Measurements from ENCODE around the gene UBR3.

UBR3 gene

DNA sequence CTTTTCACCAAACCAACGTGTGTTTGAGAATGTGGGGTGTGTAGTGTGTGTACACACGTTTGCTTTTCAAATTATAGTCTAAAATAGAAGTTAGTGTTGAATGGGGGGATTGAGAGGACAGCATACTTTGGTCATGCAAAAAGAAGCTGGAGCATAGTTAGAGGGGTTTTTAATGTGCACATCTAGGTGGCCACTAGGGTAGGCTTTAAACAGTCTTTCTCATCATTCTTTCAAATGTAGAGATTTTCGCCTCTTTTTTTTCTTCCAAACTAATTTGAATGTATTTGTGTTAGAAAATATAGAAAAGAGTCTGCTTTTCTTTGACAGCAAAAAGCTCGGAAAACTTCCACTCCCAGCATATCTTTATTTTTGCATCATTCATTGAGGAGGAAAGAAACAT, 185.5 kb downstream of the UBR3 start:
- DNase-seq = no peak

DNA sequence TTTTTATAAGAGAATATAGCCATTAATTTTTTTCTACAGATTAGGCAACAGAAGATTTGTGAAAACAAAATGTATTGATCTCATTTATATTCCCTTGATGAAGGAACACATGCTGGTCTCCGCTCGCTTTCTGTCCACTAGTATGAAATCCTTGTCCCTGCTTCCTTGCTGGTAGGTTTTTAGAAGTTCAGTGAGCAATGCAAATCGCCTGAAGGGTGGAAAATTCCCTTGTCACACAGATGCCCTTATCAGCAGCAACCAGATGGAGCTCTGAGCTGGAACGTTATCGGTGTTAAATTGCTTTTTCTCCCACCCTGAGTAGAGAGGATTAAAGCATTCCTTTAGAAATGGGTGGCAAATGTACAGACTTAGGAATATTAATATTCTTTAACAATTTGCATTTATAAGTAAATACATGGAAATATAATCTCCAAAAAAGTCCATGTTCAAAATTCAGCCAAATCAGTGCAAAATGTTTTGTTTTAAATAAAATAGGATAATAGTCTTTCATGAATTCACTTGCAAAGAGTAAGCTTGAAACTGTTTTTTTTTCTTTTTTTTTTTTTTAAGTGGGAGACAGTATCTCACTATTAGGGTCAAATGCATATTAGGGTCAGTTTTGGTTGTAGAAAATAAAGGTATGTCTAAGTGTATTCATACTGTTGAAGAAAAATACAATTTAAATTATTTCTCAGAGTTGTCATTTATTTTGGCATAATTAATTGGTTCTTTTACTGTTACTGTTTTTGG, 186.7 kb downstream of the UBR3 start:
- DNase-seq = no peak

DNA sequence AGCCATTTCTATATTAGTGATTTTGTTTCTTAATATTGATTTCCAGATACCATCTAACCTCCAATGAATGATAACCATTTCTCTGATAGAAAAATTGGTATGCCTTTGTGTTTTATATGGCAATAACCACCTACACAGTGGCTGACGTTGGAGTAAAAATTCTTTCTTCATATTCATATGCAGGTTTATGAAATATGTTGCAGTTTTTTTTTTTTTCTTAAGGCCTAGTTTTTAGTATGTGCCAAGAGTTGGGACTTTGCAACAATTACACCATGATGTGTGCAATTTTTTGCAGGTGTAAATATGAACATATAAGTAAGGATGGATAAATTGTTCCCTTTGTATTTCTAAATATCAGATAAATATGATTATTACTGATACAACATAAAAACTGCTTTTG, 187.5 kb downstream of the UBR3 start:
- DNase-seq = no peak

DNA sequence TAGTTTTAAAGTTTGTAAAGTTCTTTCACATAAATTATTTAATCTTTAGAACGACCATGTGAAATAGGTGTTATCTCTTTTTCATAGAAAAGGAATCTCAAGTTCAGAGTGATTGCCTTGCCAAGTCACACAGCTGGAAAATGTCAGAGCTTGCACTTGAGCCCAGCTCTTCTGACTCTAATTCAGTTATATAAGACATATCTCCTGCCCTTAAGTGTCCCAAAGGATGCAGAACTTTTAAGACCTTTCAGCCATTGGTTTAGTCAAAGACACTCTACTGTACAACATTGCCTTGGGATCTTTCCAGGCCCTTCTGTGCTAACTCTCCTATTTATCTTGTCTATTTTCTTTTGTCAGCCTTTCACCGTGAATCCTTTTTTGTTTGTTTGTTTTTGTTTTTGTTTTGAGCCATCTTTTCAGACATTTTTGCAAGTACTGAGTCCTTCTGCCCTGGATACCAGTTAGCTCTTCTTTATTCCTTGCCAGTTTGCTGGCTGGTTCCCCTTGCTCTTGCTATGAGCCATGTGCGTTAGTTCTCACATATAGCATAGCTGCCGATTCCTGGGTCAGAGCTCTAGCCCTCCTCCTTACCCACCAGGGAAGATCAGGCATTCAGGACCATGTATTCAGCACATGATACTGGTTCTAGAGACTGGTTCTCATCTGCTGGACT, 190.7 kb downstream of the UBR3 start:
- DNase-seq = no peak

DNA sequence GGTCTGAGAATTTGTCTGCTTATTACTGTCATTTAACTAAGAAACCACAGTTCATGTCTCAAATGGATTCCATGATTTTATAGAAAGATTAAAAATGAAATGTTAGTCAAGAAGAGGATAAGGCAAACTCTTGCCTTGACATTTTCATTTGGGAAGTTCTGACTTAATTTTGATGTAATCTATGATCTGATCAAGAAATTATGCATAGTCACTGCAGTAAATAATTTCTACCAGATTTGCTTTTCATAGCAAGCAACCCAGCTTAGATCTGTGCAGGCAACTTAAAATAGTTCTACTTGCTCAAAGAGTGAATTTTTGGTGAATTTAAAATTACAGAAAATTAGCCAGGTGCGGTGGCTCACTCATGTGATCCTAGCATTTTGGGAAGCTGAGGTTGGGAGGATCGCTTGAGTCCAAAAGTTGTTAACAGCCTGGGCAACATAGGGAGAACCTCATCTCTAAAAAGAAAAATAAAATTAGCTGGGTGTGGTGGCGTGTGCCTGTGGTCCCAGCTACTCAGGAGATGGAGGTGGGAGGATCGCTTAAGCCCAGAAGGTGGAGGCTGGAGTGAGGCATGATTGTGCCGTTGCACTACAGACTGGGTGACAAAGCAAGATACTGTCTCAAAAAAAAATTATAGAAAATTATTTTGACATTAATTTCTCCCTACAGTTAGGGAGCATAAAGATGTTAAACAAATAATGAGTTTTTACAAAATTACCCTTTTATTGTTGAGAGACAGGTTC, 192.0 kb downstream of the UBR3 start:
- no peak for DNase-seq

DNA sequence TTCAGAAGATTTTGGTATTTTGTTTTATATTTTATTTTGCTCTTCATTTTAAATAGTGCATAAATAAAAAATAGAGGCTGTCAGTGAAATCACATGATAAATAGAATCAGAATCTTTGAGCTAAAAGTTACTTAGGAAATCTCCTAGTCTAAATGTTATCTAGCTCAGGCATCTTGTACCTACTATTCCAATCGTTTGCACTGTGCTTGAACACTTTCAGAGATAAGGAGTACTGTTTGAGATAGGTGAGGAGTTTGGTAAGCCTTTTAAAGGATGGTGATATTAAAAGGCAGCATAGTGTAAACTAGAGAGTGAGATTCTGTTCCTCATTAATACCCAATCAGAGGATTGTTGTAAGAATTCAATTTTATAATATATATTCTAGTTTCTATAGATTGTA, 193.5 kb downstream of the UBR3 start:
- DNase-seq = no peak

DNA sequence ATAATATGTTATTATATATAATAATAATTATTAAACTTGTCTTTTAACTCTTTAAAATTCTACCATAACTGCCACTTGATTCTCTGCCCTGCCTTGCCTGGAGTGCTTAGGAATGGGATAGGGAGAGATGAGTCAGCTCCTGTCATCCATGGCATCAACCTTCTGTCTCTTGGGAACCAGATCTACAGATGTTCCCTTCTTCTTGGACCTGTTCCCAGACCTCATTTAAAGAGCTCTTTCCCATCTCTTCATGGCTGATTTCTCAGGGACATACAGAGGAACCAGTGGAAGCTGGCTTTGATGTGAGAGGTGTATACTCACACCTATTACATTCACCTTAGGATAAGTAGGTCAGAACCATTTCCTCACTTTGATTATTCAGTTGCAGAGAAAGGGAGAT, 195.4 kb downstream of the UBR3 start:
- peak; percentile 92 for DNase-seq

DNA sequence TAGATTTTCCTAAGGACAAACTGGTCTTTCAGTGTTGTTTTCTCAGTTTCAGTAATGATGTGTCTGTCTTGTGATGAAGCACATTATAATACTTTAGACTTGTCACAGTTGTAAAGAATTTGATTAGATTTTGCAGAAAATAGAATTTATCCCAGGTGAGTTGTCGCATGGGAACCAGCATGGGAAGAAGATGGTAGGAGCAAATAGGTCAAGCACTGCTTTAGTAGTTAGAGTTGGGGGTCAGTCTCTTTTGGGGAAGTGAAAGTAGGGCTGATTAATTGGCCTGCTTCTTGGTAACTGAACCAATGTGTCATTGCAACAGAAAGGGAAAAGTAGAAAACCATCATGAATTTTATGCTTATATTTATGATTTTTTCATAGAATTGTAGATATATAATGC, 197.5 kb downstream of the UBR3 start:
- no peak for DNase-seq

DNA sequence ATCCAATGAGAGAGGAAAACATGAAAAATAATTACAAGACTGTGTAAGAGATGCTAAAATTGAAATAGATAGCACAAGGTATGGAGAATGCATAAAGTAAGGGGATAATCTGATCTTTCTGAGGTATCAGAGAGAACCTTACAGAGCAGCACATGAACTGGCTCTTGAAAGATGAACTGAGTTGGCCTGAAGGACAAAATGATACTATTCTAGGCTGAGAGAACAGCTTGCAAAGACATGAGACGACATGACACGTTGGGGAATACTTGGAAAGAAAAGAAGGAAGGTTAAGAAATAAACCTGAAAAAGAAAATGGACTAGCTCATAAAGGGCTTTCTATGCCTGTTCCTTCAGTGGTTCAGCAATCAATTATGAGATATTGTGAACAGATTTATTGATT, 198.0 kb downstream of the UBR3 start:
- DNase-seq = no peak

DNA sequence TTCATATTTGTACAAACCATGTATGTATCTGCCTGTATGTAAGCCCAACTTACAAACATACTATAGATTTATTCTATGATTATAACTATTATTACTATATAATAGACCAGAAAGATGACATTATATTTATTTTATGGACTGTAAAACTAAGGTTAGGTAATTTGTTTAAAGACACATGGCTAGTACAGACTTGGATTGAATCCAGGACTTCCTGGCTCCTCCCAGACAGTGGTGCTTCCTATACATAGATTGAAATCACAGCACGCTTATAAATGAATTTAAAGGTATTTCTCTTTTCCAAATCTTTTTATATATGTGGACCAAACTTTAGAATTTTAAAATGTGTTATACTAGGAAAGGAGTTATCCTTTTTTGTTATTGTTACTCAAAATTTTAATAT, 199.1 kb downstream of the UBR3 start:
- DNase-seq = no peak

DNA sequence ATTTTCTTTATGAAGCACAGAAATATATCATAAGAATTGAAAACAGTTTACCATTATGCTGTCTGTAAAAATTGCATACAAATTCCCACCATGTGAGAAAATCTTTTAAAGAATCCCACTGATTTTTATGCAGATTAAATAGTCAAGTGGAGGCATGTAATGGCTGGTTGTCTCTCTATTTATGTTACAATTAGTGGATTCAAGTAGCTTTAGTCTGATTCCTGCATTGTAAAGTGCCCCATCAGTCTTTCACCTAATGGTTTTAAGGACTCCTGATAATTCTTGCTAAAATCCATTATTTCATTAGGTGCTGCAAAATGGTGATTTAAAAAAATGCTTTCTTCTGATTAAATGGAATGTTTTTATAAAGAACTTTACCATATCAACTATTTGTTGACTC, 202.3 kb downstream of the UBR3 start:
- no peak for DNase-seq

DNA sequence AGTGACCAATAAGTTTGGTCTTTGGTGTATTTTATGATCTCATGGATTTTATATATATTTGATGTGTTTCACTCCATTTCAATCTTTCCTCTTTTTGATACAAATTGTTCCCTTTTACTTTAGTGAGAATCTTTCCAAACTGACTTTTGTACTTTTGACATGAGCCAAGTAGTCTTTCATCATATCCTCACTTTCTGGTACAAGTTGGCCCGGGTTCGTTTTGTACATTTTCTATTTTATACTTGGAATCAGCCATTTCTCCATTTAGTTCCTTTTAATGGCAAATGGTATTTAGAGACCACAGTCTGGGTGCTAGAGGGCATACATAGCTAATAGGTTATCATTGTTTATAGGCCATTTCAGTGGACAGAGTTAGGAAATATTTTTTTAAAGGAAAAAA, 202.8 kb downstream of the UBR3 start:
- no peak for DNase-seq

DNA sequence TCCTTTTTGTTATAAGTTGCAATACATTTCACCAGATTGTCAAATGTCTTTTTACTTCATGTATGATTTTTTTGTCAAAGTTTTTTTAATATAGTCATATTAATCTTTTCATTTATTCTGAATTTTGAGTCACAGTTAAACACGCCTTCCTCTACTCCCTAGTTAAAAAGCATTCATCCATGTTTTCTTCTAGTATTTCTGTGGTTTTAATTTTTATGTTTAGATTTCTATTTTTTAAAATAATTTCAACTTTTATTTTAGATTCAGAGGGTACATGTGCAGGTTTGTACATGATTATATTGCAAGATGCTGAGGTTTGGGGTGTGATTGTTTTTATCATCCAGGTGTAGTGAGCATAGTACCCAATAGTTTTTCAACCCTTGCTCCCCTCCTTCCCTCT, 204.0 kb downstream of the UBR3 start:
- no peak for DNase-seq

DNA sequence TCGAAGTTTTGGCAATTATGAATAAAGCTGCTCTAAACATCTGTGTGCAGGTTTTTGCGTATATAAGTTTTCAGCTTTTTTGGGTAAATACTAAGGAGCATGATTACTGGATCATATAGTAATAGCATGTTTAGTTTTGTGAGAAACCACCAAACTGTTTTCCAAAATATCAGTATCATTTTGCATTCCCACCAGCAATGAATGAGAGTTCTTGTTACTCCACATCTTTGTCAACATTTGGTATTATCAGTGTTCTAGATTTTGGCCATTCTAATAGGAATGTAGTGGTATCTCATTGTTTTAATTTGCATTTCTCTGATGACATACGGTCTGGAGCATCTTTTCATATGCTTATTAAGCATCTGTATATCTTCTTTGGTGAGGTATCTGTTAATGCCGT, 207.3 kb downstream of the UBR3 start:
- no peak for DNase-seq

DNA sequence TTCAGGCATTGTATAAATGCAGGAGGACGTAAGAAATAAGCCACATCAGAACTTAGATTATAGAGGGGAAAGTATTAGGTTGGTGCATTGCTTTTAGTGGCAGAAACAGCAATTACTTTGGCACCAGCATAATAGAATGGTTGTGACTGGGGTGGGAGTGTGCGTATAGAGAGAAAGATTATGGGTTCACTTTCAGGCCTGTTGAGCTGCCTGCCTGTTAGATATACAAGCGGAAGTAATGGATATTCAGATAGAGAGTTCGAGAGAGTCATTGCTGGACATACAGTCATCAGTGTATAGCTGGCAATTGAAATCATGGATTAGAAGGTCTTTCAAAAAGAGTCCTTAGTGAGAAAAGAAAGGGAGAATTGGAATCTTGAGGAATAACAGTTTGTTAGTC, 211.5 kb downstream of the UBR3 start:
- no peak for DNase-seq

DNA sequence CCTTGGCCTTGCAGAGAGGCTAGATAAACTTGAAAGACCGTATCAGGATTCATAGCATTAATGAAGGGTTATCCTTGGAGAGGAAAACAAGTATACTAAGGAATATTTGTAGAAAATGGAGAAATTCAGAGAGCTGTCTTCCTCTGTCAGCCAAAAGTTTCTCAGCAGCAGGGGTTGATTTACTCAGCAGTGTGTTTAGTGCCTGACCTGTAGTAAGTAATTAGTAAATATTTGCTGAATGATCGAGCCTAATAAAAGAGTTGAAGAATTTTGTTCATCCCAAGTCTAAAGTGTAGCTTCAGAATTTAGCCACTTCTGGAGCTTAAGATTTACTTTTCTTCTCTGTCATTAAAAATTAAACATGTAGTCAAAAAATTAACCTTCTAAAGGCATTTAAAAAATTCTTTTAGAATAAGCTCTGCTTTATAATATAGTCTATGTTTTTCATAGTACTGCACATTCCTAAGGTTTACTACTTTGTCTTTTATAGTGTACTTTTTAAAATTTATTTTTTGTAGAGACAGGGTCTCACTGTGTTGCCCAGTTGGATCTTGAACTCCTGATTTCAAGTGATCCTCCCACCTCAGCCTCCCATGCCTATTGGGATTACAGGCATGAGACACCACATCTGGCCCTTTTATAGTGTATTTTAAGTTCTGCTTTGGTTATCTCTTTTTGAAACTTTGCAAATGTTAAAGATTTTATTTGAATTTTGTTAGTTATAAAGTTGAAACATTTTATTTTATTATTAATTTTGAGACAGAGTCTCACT, 212.3 kb downstream of the UBR3 start:
- DNase-seq = no peak

DNA sequence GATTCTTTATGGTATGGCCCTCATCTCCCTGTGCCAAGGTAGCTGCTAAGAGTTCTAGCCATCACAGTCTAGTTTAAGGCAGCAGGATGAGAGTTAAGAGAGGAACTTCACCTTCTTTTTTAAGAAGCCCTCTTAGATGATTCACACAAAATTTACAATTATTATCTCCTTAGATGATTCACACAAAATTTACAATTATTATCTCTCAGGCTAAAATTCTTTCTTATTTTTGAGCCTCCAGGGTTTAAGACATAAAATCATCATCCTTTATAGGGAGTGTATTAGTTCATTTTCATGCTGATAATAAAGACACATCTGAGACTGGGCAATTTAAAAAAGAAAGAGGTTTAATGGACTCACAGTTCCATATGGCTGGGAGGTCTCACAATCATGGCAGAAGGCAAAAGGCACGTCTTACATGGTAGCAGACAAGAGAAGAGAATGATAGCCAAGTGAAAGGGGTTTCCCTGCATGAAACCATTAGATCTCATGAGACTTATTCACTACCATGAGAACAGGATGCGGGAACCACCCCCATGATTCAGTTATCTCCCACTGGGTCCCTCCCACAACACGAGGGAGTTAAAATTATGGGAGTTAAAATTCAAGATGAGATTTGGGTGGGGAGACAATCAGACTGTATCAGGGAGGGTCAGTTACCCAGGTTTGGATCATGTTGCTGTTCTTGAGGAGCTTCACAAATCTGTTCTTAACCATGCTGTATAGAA, 217.7 kb downstream of the UBR3 start:
- DNase-seq = no peak

DNA sequence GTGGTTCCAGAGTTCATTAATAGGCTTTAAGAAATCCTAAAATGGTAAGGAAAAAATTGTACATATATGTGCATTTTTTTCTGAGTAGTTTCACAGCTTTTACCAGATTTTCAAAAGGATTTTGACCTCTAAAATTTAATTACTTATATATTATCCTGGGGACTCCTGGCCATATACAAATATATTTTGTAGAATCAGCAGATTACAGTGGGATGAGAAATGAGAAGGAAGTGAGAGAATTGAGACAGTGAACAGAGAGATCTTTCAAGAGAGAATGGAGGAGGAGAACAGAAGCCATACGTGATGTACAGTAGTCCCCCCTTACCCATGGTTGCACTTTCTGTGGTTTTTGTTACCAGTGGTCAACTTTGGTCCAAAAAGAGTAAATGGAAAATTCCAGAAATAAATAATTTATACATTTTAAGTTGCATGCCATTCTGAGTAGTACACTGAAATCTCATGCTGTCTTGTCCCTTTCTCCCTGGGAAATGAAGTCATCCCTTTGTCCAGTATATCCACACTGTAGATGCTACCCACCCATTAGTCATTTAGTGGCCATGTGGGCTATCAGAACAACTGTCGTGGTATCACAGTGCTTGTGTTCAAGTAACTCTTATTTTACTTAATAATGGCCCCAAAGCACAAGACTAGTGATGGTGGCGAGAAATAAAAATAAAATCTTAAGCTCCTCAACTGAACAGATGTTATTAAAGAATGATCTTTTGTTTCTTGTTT, 220.2 kb downstream of the UBR3 start:
- peak; percentile 25 for DNase-seq

DNA sequence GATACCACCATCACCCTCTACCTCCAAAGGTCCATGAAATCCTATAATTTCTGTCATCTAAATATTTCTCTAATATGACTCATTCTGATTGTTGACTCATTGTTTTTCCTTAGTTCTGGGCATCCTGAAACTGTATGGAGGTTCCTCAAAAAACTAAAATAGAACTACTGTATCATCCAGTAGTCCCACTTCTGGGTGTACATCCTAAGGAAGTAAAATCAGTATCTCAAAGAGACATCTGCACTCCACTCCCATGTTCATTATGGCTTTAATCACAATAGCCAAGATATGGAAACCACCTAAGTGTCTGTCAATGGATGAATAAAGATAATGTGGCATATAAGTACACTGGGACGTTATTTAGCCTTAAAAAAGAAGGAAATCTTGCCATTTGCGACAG, 224.9 kb downstream of the UBR3 start:
- DNase-seq = peak; percentile 63

DNA sequence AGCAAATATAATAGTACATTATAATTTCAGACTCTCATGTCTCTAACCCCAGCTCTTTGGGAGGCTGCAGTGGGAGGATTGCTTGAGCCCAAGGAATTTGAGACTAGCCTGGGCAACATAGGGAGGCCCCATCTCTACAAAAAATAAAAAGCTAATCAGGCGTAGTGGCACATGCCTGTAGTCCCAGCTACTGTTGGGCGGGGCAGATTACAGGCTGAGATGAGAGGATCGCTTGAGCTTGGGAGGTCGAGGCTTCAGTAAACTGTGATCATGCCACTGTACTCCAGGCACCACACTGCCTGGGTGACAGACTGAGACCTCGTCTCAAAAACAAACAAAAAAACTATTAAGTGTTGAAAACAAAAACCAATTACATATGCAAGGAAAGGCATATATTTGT, 227.7 kb downstream of the UBR3 start:
- no peak for DNase-seq

DNA sequence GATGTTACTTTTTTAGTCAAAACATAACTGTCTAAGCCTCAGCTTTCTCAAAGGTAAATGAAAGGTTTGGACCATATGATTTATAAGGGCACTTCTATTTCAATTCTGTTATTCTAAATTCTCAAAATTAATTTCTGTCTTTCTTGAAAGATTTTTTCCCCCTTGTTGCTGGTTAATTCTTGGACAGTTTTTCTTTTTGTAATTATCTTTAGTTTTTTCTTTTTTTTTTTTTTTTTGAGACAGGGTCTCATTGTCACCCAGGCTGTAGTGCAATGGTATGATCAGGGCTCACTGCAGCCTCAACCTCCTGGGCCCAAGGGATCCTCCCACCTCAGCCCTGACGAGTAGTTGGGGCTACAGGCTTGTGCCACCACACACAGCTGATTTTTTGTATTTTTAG, 229.6 kb downstream of the UBR3 start:
- DNase-seq = no peak
